Transverse colon (tissue), 4 donors: Measurements from ENCODE around the gene TMUB1.

Experiments
- POLR2AphosphoS5 ChIP-seq, 3 donors: sonication (generic); formaldehyde crosslinking; IDR thresholded peaks; one replicate each; pipeline ENCODE4 v1.6.1; 2016; ENCODE audit warnings: antibody characterized with exemption in 3 of 3
- TF ChIP-seq, protein P1 (sequence below), 5 experiments: fragments of 200-600 bp in 3 of 5; fragments of 450-650 bp in 2 of 5; sonication (generic) in 3 of 5; IDR thresholded peaks; 1 replicate in 2 of 5; 2 replicates in 3 of 5; pipeline ENCODE4 v1.5.1; 2016 to 2017; ENCODE audit warnings: antibody characterized with exemption in 5 of 5, inconsistent platforms in 3 of 5, mild to moderate bottlenecking in 2 of 5, moderate library complexity in 1 of 5

DNA sequence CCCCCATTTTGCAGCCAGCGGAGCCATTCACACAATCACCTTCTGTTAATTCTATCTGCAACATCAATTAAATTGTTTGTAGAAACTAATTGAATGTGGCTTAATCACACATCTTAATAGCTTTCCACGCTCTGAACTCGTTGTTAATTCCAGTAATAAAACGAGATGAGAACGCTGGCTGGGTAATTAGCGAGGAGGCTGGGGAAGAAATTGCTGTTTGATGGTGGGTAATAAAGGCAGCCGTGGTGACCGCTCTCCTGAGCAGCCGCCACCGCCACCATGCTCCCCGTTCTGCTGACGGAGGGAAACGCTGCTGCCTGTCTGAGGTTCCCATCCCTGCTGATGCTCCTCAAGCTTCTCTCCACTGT lies 47.9 kb upstream of the TMUB1 start:
- TF ChIP-seq, protein P1, sequence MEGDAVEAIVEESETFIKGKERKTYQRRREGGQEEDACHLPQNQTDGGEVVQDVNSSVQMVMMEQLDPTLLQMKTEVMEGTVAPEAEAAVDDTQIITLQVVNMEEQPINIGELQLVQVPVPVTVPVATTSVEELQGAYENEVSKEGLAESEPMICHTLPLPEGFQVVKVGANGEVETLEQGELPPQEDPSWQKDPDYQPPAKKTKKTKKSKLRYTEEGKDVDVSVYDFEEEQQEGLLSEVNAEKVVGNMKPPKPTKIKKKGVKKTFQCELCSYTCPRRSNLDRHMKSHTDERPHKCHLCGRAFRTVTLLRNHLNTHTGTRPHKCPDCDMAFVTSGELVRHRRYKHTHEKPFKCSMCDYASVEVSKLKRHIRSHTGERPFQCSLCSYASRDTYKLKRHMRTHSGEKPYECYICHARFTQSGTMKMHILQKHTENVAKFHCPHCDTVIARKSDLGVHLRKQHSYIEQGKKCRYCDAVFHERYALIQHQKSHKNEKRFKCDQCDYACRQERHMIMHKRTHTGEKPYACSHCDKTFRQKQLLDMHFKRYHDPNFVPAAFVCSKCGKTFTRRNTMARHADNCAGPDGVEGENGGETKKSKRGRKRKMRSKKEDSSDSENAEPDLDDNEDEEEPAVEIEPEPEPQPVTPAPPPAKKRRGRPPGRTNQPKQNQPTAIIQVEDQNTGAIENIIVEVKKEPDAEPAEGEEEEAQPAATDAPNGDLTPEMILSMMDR (IDR thresholded peaks at IDR 0.05): no peak
- TF ChIP-seq POLR2AphosphoS5 (IDR thresholded peaks at IDR 0.05): no peak
